Measurements from ENCODE around the gene EXOG. TPM values are rescaled to one million over a fixed set of nuclear protein-coding genes. Genes with fewer than 3 reads are reported as not detected.

EXOG gene
- total and polyA plus RNA-seq, 7 donors: 2.9 to 14.5 (median 4.5) TPM

- no peak overlapping the region for H3K4me3 ChIP-seq
- TF ChIP-seq CTCF (IDR thresholded peaks at IDR 0.05): peak; percentile 90
- peaks cover 0 to 67% of the 10 kb centered on the region in 2 donors for H3K36me3 ChIP-seq (ENCODE audit: insufficient read depth in 1 of 2, low read depth in 1 of 2)
- WGBS, 3 donors: 57 to 77% (median 61%) methylated on average over 10 of the region's 10 CpGs
- H3K27me3 ChIP-seq (ENCODE audit: insufficient read depth in 3 of 3, low read length in 2 of 3): no peaks in the 10 kb centered on the region
- intact Hi-C loops (cut with DNase I): loop anchor here (2.0 to 10.0 kb wide), 5 partner anchors 85 to 355 kb away; partner anchors contain the start of genes XYLB (in 2 of the 2), ACAA1 (in 1 of the 2) and MYD88 (in 1 of the 2)
- no peak overlapping the region for H3K27ac ChIP-seq
- H3K4me1 ChIP-seq: peaks cover 4% of the 10 kb centered on the region
- ATAC-seq: peak; percentile 88 to 98 (median 92)
- peak; percentile 66 to 79 for DNase-seq
- H3K9me3 ChIP-seq: no peaks in the 10 kb centered on the region
These were observed 16.6 kb upstream of the EXOG start for GRCh38 chr3:38479431-38480092.

GRCh38 chr3:38480093-38480445, 16.1 kb upstream of the EXOG start:
- peaks cover 4% of the 10 kb centered on the region for H3K4me1 ChIP-seq
- peaks cover 0 to 72% of the 10 kb centered on the region in 2 donors for H3K36me3 ChIP-seq (ENCODE audit: insufficient read depth in 1 of 2, low read depth in 1 of 2)
- DNase-seq (no peak), ATAC-seq (no peak)
- TF ChIP-seq CTCF (IDR thresholded peaks at IDR 0.05): no peak
- no peak overlapping the region for H3K27ac ChIP-seq
- 79 to 81% (median 81%) methylated on average over 3 of the region's 3 CpGs for WGBS, 3 donors
- H3K9me3 ChIP-seq: no peaks in the 10 kb centered on the region
- no peak overlapping the region for H3K4me3 ChIP-seq
- H3K27me3 ChIP-seq (ENCODE audit: insufficient read depth in 3 of 3, low read length in 2 of 3): no peaks in the 10 kb centered on the region
- intact Hi-C loops (cut with DNase I): no loop called here

GRCh38 chr3:38480930-38481329, 15.2 kb upstream of the EXOG start:
- Histone ChIP-seq H3K4me3 (no peak overlapping the region), H3K36me3 (ENCODE audit: insufficient read depth in 1 of 2, low read depth in 1 of 2) (peaks cover 0 to 75% of the 10 kb centered on the region in 2 donors), H3K27ac (no peak overlapping the region), H3K4me1 (peaks cover 4% of the 10 kb centered on the region), H3K9me3 (no peaks in the 10 kb centered on the region), H3K27me3 (ENCODE audit: insufficient read depth in 3 of 3, low read length in 2 of 3) (no peaks in the 10 kb centered on the region)
- TF ChIP-seq CTCF (IDR thresholded peaks at IDR 0.05): no peak
- ATAC-seq: no peak
- intact Hi-C loops (cut with DNase I): no loop called here
- DNase-seq: no peak
- 96 to 97% (median 96%) methylated on average over 2 of the region's 2 CpGs for WGBS, 3 donors

- H3K27ac ChIP-seq: no peak overlapping the region
- H3K4me3 ChIP-seq: no peak overlapping the region
- ATAC-seq (no peak), DNase-seq (no peak)
- 81 to 92% (median 91%) methylated on average over 10 of the region's 10 CpGs for WGBS, 3 donors
- TF ChIP-seq CTCF (IDR thresholded peaks at IDR 0.05): no peak
- intact Hi-C loops (cut with DNase I): no loop called here
- H3K4me1 ChIP-seq: peaks cover 12% of the 10 kb centered on the region
- H3K36me3 ChIP-seq (ENCODE audit: insufficient read depth in 1 of 2, low read depth in 1 of 2): peaks cover 0 to 71% of the 10 kb centered on the region in 2 donors
- no peaks in the 10 kb centered on the region for H3K9me3 ChIP-seq
- H3K27me3 ChIP-seq (ENCODE audit: insufficient read depth in 3 of 3, low read length in 2 of 3): no peaks in the 10 kb centered on the region
These were observed 13.2 kb upstream of the EXOG start for GRCh38 chr3:38482951-38483350.

- H3K27ac ChIP-seq: peak overlapping the region; percentile 0
- H3K27me3 ChIP-seq (ENCODE audit: insufficient read depth in 3 of 3, low read length in 2 of 3): no peaks in the 10 kb centered on the region
- no peaks in the 10 kb centered on the region for H3K9me3 ChIP-seq
- 15 to 18% (median 16%) methylated on average over 3 of the region's 3 CpGs for WGBS, 3 donors
- intact Hi-C loops (cut with DNase I): no loop called here
- peak in 3 of 4 donors; percentile 48 to 73 (median 68) for ATAC-seq
- DNase-seq: no peak
- H3K4me1 ChIP-seq: peaks cover 29% of the 10 kb centered on the region
- TF ChIP-seq CTCF (IDR thresholded peaks at IDR 0.05): no peak
- H3K4me3 ChIP-seq: no peak overlapping the region
- peaks cover 0 to 31% of the 10 kb centered on the region in 2 donors for H3K36me3 ChIP-seq (ENCODE audit: insufficient read depth in 1 of 2, low read depth in 1 of 2)
These were observed 8.8 kb upstream of the EXOG start for GRCh38 chr3:38487323-38487722.

Data from psoas muscle (tissue), 8 donors.